Left ventricle myocardium inferior (tissue), 1 donor: ENCODE results near the gene DPP9. TPM values are rescaled to one million over a fixed set of nuclear protein-coding genes. Genes with fewer than 3 reads are reported as not detected.

Experiments
- DNase-seq: peaks from one replicate; pipeline ENCODE4 v3.0.0-alpha.2; 2020
- H3K27ac ChIP-seq: fragments of 200-600 bp; replicated peaks from 2 replicates; pipeline ENCODE4 v1.8.0; 2021
- H3K27me3 ChIP-seq: fragments of 200-600 bp; 2 replicates; pipeline ENCODE4 v1.8.0; 2021; ENCODE audit warnings: low read depth
- H3K36me3 ChIP-seq: fragments of 200-600 bp; 2 replicates; pipeline ENCODE4 v1.8.0; 2021
- H3K4me1 ChIP-seq: fragments of 200-600 bp; 2 replicates; pipeline ENCODE4 v1.8.0; 2021
- H3K4me3 ChIP-seq: fragments of 200-600 bp; 2 replicates; pipeline ENCODE4 v1.8.0; 2021; ENCODE audit warnings: mild to moderate bottlenecking, moderate library complexity
- H3K9me3 ChIP-seq: fragments of 200-600 bp; replicated peaks from 2 replicates; pipeline ENCODE4 v1.8.0; 2021
- CTCF ChIP-seq: fragments of 200-600 bp; IDR thresholded peaks from 2 replicates; pipeline ENCODE4 v1.8.0; 2021; ENCODE audit warnings: antibody characterized with exemption, mild to moderate bottlenecking, borderline replicate concordance
- intact Hi-C: fragments of 100-400 bp; cut with micrococcal nuclease; formaldehyde crosslinking; loops from one replicate; pipeline ENCODE4 v1.11.0; 2022
- total RNA-seq: library from RNA; stranded (reverse); fragmentation: NEBNext Ultra II Directional; extraction: Animal tissue kit (Norgen Biotek cat#: 25700); gene quantifications from one replicate; pipeline ENCODE4 v1.2.1, GENCODE V29; 2021
- donor health status: DM: no; HTN: yes; CAD: no; lungs with severe emphysema.

Gene DPP9
- total RNA-seq, 1 donor from 2014 or later = 52.5 TPM

GRCh38 chr19:4702764-4703163, 20.9 kb downstream of the DPP9 start:
- TF ChIP-seq CTCF = no peak
- Histone ChIP-seq H3K4me1 (peaks cover 34% of the 10 kb centered on the region), H3K27me3 (no peaks in the 10 kb centered on the region), H3K27ac (no peak overlapping the region), H3K9me3 (no peaks in the 10 kb centered on the region), H3K36me3 (peaks cover 84% of the 10 kb centered on the region), H3K4me3 (no peak overlapping the region)
- intact Hi-C loops = no loop called here
- DNase-seq = no peak

GRCh38 chr19:4701557-4701956, 22.1 kb downstream of the DPP9 start:
- Histone ChIP-seq H3K4me3 (no peak overlapping the region), H3K4me1 (peaks cover 22% of the 10 kb centered on the region), H3K9me3 (no peaks in the 10 kb centered on the region), H3K27ac (no peak overlapping the region), H3K36me3 (peaks cover 92% of the 10 kb centered on the region), H3K27me3 (no peaks in the 10 kb centered on the region)
- intact Hi-C loops = no loop called here
- no peak for DNase-seq
- TF ChIP-seq CTCF = no peak

- no peak for DNase-seq
- H3K4me1 ChIP-seq = peaks cover 20% of the 10 kb centered on the region
- no peak overlapping the region for H3K27ac ChIP-seq
- intact Hi-C loops = no loop called here
- H3K27me3 ChIP-seq = no peaks in the 10 kb centered on the region
- H3K36me3 ChIP-seq = peaks cover 96% of the 10 kb centered on the region
- H3K9me3 ChIP-seq = no peaks in the 10 kb centered on the region
- no peak for TF ChIP-seq CTCF
- H3K4me3 ChIP-seq = no peak overlapping the region
These were observed 23.0 kb downstream of the DPP9 start for GRCh38 chr19:4700693-4700970.

GRCh38 chr19:4699826-4700692, 23.6 kb downstream of the DPP9 start:
- no peaks in the 10 kb centered on the region for H3K9me3 ChIP-seq
- H3K4me1 ChIP-seq = peaks cover 24% of the 10 kb centered on the region
- intact Hi-C loops = no loop called here
- peaks cover 96% of the 10 kb centered on the region for H3K36me3 ChIP-seq
- TF ChIP-seq CTCF = no peak
- H3K27me3 ChIP-seq = no peaks in the 10 kb centered on the region
- no peak overlapping the region for H3K27ac ChIP-seq
- DNase-seq = no peak
- no peak overlapping the region for H3K4me3 ChIP-seq

GRCh38 chr19:4697304-4697703, 26.3 kb downstream of the DPP9 start:
- intact Hi-C loops = no loop called here
- no peaks in the 10 kb centered on the region for H3K9me3 ChIP-seq
- no peak overlapping the region for H3K27ac ChIP-seq
- no peaks in the 10 kb centered on the region for H3K27me3 ChIP-seq
- no peak overlapping the region for H3K4me3 ChIP-seq
- H3K36me3 ChIP-seq = peaks cover 97% of the 10 kb centered on the region
- no peak for DNase-seq
- no peak for TF ChIP-seq CTCF
- H3K4me1 ChIP-seq = peaks cover 47% of the 10 kb centered on the region
